Activated naive CD4-positive, alpha-beta T cell treated with anti-CD3 and anti-CD28 coated beads, Interleukin-2, amount 10 ng/mL, durations not matched to agents 7 days and 5 days (primary cell): ENCODE data around the gene CT45A10.
"Not testable (repeated sequence)": the region's sequence is repeated elsewhere in the genome, so short reads cannot be mapped to it uniquely, and the experiment has no call there.

Experiments used
- CTCF ChIA-PET: fragments of 350-600 bp; sonication (Branson Sonifier 250); formaldehyde crosslinking; loops from one replicate; lab custom pipeline; 2021; ENCODE audit warnings: antibody characterized with exemption; lab: Charles Lee
- DNase-seq: peaks from one replicate; pipeline ENCODE4 v3.0.0-alpha.2; 2020
- H3K27ac Mint-ChIP-seq: one replicate; pipeline ENCODE4 v1.8.0; 2021; ENCODE audit warnings: mild to moderate bottlenecking, moderate library complexity, mixed read lengths
- H3K27me3 Mint-ChIP-seq: one replicate; pipeline ENCODE4 v1.8.0; 2021; ENCODE audit warnings: mild to moderate bottlenecking, mixed read lengths
- H3K36me3 Mint-ChIP-seq: one replicate; pipeline ENCODE4 v1.8.0; 2021; ENCODE audit warnings: mixed read lengths
- H3K4me1 Mint-ChIP-seq: one replicate; pipeline ENCODE4 v1.8.0; 2021; ENCODE audit warnings: mixed read lengths
- H3K4me3 Mint-ChIP-seq: one replicate; pipeline ENCODE4 v1.8.0; 2021; ENCODE audit warnings: mild to moderate bottlenecking, moderate library complexity, mixed read lengths
- H3K9me3 Mint-ChIP-seq: one replicate; pipeline ENCODE4 v1.8.0; 2021; ENCODE audit warnings: mixed read lengths

Gene CT45A10

DNA sequence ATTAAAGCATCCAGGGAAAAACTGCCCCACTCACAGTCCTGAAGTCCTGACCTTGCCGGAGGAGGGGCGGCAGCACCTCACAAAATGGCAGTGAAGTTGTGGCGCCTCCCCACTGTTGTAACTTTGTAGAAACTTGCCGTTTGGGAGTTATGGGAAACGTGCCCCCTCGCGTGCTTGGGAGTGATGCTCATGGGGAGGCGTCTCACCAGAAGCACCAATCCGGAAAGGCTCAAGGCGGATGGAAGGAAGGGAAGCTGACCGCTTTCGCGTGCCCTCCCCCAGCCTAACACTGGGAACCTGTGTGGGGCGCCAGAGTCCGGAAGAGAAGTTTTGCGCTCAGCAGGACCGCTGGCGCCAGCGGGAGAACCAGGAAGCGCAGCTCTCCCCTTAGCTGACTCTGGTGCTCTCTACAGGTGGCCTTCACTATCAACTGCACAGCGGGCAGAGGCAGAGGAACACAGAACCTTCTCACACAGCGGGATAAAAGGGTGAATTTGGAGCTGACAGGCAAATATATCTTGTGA, at the start of gene CT45A10, which contains the start of gene SAGE1:
Gene CT45A10 (minus strand): TSS at position 151 of the 524 bp plus-strand sequence. CDS start 8,100 bp downstream, outside the sequence.
Gene SAGE1 (plus strand): TSS at position 423 of the 524 bp plus-strand sequence. CDS start 2,527 bp downstream, outside the sequence.
- no peak for DNase-seq
- Mint-ChIP-seq H3K27ac (no peak within 1 kb of the TSS), H3K27me3 (no peaks in the 10 kb centered on the region), H3K4me1 (no peaks in the 10 kb centered on the region), H3K36me3 (no peaks in the 10 kb centered on the region), H3K4me3 (no peak within 1 kb of the TSS), H3K9me3 (no peaks in the 10 kb centered on the region)
- CTCF ChIA-PET: no interaction called here

GRCh38 chrX:135931644-135932487, 38.6 kb upstream of the CT45A10 start:
- DNase-seq: peak; percentile 58
- Mint-ChIP-seq H3K27me3 (no peaks in the 10 kb centered on the region), H3K36me3 (no peaks in the 10 kb centered on the region), H3K27ac (no peak overlapping the region), H3K4me3 (no peak overlapping the region), H3K4me1 (no peaks in the 10 kb centered on the region), H3K9me3 (no peaks in the 10 kb centered on the region)
- CTCF ChIA-PET: interaction anchor here (0.9 to 2.6 kb wide), 5 partner anchors 10 to 839 kb away, joined by 3 to 11 read pairs (median 3); no protein-coding TSS in a partner anchor

DNA sequence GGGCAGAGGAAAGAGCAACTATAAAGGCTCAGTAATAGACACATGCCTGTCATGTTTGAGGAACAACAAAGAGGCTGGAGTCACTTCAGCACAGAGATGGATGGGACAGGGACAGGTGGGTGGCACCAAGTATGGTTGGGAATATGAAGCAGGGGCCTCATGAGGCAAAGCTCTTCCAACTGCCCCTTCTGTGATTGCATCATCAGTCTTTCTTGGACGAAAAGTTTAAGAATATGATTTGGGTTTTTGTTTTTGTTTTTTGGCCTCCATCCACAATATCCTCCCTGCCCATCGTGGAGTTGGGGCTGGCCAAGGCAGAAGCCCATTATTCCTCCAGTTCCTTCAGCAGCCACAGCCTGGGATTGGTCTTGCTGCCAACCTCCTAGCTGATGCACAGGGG, 34.7 kb upstream of the CT45A10 start:
- H3K36me3 Mint-ChIP-seq: no peaks in the 10 kb centered on the region
- CTCF ChIA-PET: no interaction called here
- H3K4me3 Mint-ChIP-seq: no peak overlapping the region
- no peaks in the 10 kb centered on the region for H3K4me1 Mint-ChIP-seq
- H3K27ac Mint-ChIP-seq: no peak overlapping the region
- no peak for DNase-seq
- H3K9me3 Mint-ChIP-seq: no peaks in the 10 kb centered on the region
- H3K27me3 Mint-ChIP-seq: no peaks in the 10 kb centered on the region

DNA sequence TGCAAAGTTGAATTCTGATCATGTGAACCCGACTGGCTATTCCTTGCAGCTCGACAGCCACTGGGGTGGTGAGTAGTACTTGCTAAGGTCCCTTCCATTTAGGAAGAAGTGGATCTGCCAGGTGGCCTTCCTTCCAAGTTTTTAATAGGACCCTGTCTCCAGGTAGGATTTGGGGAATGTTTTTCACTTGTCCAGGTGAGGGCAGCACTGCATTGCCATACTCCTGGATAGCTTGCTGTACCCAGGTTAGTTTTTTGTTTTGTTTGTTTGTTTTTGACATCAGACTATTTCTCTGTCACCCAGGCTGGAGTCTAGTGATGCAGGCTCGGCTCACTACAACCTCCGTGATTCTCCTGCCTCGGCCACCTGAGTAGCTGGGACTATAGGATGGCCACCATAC, 30.1 kb upstream of the CT45A10 start:
- Mint-ChIP-seq H3K27me3 (no peaks in the 10 kb centered on the region), H3K4me1 (no peaks in the 10 kb centered on the region), H3K36me3 (no peaks in the 10 kb centered on the region), H3K27ac (no peak overlapping the region), H3K9me3 (no peaks in the 10 kb centered on the region), H3K4me3 (no peak overlapping the region)
- DNase-seq: no peak
- CTCF ChIA-PET: no interaction called here

DNA sequence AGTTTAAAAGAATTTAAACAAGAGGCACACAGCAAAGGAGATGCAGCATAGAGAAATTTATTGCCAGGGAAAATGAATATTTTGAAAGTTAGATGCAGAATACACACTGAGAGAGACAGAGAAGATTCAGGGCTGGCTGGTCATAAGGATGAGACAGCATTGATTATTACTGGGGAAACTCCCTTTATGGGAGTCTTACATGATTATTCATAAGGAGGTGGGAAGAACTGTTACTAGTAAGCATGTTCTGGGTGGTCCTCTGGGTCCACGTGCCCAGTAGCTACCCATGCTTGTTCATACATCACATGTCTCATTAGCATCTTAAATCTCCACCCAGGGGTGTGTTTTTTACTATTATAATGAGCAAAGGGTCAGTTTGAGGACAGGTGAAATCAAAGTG, 27.3 kb upstream of the CT45A10 start:
- H3K27ac Mint-ChIP-seq, H3K4me3 Mint-ChIP-seq, H3K27me3 Mint-ChIP-seq, H3K4me1 Mint-ChIP-seq, DNase-seq, H3K9me3 Mint-ChIP-seq, H3K36me3 Mint-ChIP-seq: not testable (repeated sequence)
- CTCF ChIA-PET: interaction anchor here (1.1 kb wide), 1 partner anchor 11 kb away, joined by 4 read pairs; no protein-coding TSS in a partner anchor

DNA sequence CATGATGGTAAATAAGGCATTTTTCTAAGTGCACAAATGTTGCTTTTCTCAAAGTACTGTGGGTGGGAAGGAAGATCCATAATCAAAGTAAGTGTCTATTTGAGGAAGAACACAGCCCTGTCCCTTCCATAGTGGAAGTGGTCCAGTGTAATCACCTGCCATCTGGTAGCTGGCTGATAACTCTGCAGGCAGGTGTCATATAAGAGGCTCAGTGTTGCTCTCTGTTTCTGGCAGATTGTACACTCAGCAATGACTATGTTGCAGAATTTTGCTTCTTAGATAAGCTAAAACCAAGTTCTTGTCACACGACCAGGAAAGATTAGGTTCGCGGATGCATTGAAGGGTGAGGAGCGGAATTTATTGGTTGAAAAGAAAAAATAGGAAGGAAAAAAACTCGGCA, 21.2 kb upstream of the CT45A10 start:
- DNase-seq: no peak
- Mint-ChIP-seq H3K27ac (no peak overlapping the region), H3K4me1 (no peaks in the 10 kb centered on the region), H3K36me3 (no peaks in the 10 kb centered on the region), H3K27me3 (no peaks in the 10 kb centered on the region), H3K9me3 (no peaks in the 10 kb centered on the region), H3K4me3 (no peak overlapping the region)
- CTCF ChIA-PET: no interaction called here

DNA sequence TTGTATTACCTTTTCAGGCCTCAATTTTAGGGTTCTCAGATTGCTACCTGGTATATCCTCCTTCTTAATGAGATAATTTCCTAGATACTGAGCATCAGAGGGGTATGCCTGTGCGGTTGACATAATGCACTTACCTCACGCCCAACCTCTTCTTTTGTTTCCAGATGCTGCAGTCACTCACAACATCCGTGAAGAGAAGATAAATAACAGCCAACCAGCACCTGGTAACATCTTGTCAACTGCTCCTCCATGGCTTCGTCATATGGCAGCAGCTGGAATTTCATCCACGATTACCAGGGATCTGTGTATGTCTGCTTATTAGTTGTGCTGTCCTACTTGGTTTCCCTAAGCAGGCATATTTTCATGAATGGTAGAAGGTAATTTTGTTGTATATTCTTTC, 17.0 kb upstream of the CT45A10 start:
- no peaks in the 10 kb centered on the region for H3K36me3 Mint-ChIP-seq
- no peaks in the 10 kb centered on the region for H3K4me1 Mint-ChIP-seq
- no peak overlapping the region for H3K27ac Mint-ChIP-seq
- no peak overlapping the region for H3K4me3 Mint-ChIP-seq
- CTCF ChIA-PET: no interaction called here
- H3K27me3 Mint-ChIP-seq: no peaks in the 10 kb centered on the region
- no peak for DNase-seq
- no peaks in the 10 kb centered on the region for H3K9me3 Mint-ChIP-seq

GRCh38 chrX:135892781-135893180, 463 bp downstream of the CT45A10 start:
- H3K4me1 Mint-ChIP-seq: no peaks in the 10 kb centered on the region
- no peaks in the 10 kb centered on the region for H3K27me3 Mint-ChIP-seq
- H3K27ac Mint-ChIP-seq: no peak overlapping the region
- DNase-seq: no peak
- H3K9me3 Mint-ChIP-seq: no peaks in the 10 kb centered on the region
- H3K4me3 Mint-ChIP-seq: no peak overlapping the region
- CTCF ChIA-PET: no interaction called here
- H3K36me3 Mint-ChIP-seq: no peaks in the 10 kb centered on the region

GRCh38 chrX:135890087-135890585, 3.1 kb downstream of the CT45A10 start:
- Mint-ChIP-seq H3K27ac (no peak overlapping the region), H3K36me3 (no peaks in the 10 kb centered on the region)
- CTCF ChIA-PET: no interaction called here

GRCh38 chrX:135888976-135889375, 4.3 kb downstream of the CT45A10 start:
- H3K36me3 Mint-ChIP-seq, H3K4me3 Mint-ChIP-seq, H3K27ac Mint-ChIP-seq, H3K27me3 Mint-ChIP-seq, H3K9me3 Mint-ChIP-seq, H3K4me1 Mint-ChIP-seq, CTCF ChIA-PET: not testable (repeated sequence)
- peak; percentile 44 for DNase-seq

More at GRCh38 chrX:135890087-135890585, 3.1 kb downstream of the CT45A10 start:
- Mint-ChIP-seq H3K9me3 (no peaks in the 10 kb centered on the region), H3K4me1 (no peaks in the 10 kb centered on the region), H3K4me3 (no peak overlapping the region), H3K27me3 (no peaks in the 10 kb centered on the region)
- no peak for DNase-seq

- H3K27ac Mint-ChIP-seq, DNase-seq, H3K9me3 Mint-ChIP-seq, H3K36me3 Mint-ChIP-seq, H3K4me3 Mint-ChIP-seq, H3K4me1 Mint-ChIP-seq, H3K27me3 Mint-ChIP-seq, CTCF ChIA-PET: not testable (repeated sequence)
These were observed 5.0 kb downstream of the CT45A10 start for GRCh38 chrX:135888230-135888629.

GRCh38 chrX:135882741-135883140, 10.5 kb downstream of the CT45A10 start:
- H3K36me3 Mint-ChIP-seq, H3K4me1 Mint-ChIP-seq, DNase-seq, CTCF ChIA-PET, H3K27me3 Mint-ChIP-seq, H3K9me3 Mint-ChIP-seq, H3K27ac Mint-ChIP-seq, H3K4me3 Mint-ChIP-seq: not testable (repeated sequence)

- H3K4me3 Mint-ChIP-seq, DNase-seq, CTCF ChIA-PET, H3K27me3 Mint-ChIP-seq, H3K4me1 Mint-ChIP-seq, H3K9me3 Mint-ChIP-seq, H3K36me3 Mint-ChIP-seq, H3K27ac Mint-ChIP-seq: not testable (repeated sequence)
These were observed 21.5 kb downstream of the CT45A10 start, which contains the start of gene CT45A9 for GRCh38 chrX:135871712-135872111. CT45A9 (minus strand) TSS chrX:135871812; CDS start chrX:135868061, 3,751 bp downstream.

DNA sequence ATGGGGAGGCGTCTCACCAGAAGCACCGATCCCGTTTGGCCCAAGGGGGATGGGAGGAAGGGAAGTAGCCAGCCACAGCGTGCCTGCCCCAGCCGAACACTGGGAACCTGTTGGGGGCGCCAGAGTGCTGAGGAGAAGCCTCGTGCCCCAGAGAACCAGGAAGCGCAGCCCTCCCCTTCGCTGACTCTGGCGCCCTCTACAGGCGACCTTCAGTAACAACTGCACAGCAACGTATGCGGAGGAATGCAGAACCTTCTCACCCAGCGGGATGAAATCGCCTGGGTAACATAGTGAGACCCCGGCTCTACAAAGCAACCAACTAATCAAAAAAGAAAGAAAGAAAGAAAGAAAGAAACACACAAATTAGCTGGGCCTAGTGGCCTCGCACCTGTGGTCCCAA, 38.8 kb downstream of the CT45A10 start, which contains the start of gene CT45A8:
Gene CT45A8 (minus strand): TSS at position 101 of the 400 bp plus-strand sequence. CDS start 3,755 bp downstream, outside the sequence.
- H3K27me3 Mint-ChIP-seq, H3K4me3 Mint-ChIP-seq, H3K27ac Mint-ChIP-seq, H3K4me1 Mint-ChIP-seq, H3K36me3 Mint-ChIP-seq, H3K9me3 Mint-ChIP-seq, DNase-seq, CTCF ChIA-PET: not testable (repeated sequence)

DNA sequence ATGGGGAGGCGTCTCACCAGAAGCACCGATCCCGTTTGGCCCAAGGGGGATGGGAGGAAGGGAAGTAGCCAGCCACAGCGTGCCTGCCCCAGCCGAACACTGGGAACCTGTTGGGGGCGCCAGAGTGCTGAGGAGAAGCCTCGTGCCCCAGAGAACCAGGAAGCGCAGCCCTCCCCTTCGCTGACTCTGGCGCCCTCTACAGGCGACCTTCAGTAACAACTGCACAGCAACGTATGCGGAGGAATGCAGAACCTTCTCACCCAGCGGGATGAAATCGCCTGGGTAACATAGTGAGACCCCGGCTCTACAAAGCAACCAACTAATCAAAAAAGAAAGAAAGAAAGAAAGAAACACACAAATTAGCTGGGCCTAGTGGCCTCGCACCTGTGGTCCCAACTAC, 56.1 kb downstream of the CT45A10 start, which contains the start of gene CT45A7:
Gene CT45A7 (minus strand): TSS at position 101 of the 400 bp plus-strand sequence. CDS start 3,747 bp downstream, outside the sequence.
- H3K9me3 Mint-ChIP-seq, H3K27ac Mint-ChIP-seq, H3K4me1 Mint-ChIP-seq, H3K4me3 Mint-ChIP-seq, DNase-seq, H3K27me3 Mint-ChIP-seq, H3K36me3 Mint-ChIP-seq, CTCF ChIA-PET: not testable (repeated sequence)
